PFSK-1 (cell line): ENCODE measurements around the gene FMN1.

Experiments used
- FOXP2 ChIP-seq: optimal IDR thresholded peaks from 2 replicates; pipeline ENCODE3; 2011; ENCODE audit warnings: borderline replicate concordance, control low read depth, inconsistent platforms; ENCODE audit not compliant: insufficient read depth; ENCODE audit errors: extremely low read length, extremely low read depth
- POLR2AphosphoS5 ChIP-seq: IDR thresholded peaks from 2 replicates; pipeline ENCODE4 v1.6.1; 2012; ENCODE audit warnings: low read depth, mild to moderate bottlenecking, control low read depth, low read length, moderate library complexity
- REST ChIP-seq, 2 experiments: IDR thresholded peaks; 2 replicates each; pipeline versions ENCODE4 v1.6.1 to v1.8.0; 2011 to 2012; ENCODE audit warnings: low read depth in 2 of 2, low read length in 2 of 2, control low read depth in 1 of 2, inconsistent platforms in 1 of 2, mild to moderate bottlenecking in 1 of 2, moderate library complexity in 1 of 2; ENCODE audit not compliant: insufficient read depth in 1 of 2
- SIN3A ChIP-seq: IDR thresholded peaks from 2 replicates; pipeline ENCODE4 v1.6.1; 2012; ENCODE audit warnings: mild to moderate bottlenecking, low read length, moderate library complexity, borderline replicate concordance; ENCODE audit not compliant: insufficient read depth
- TAF1 ChIP-seq: IDR thresholded peaks from 2 replicates; pipeline ENCODE4 v1.6.1; 2012; ENCODE audit warnings: low read length, control low read depth, borderline replicate concordance; ENCODE audit not compliant: insufficient read depth

The FMN1 gene

GRCh38 chr15:32864051-32864450 is 330.5 kb downstream of the FMN1 start:
- TF ChIP-seq FOXP2 (no peak), REST (IDR thresholded peaks at IDR 0.05; ENCODE audit: insufficient read depth in 1 of 2, low read depth in 2 of 2, low read length in 2 of 2) (no peak), TAF1 (no peak), SIN3A (no peak), POLR2AphosphoS5 (no peak)

GRCh38 chr15:32861761-32862160 is 332.8 kb downstream of the FMN1 start:
- TF ChIP-seq POLR2AphosphoS5 (no peak), REST (IDR thresholded peaks at IDR 0.05; ENCODE audit: insufficient read depth in 1 of 2, low read depth in 2 of 2, low read length in 2 of 2) (no peak), SIN3A (no peak), TAF1 (no peak), FOXP2 (no peak)

- TF ChIP-seq TAF1 (no peak), REST (IDR thresholded peaks at IDR 0.05; ENCODE audit: insufficient read depth in 1 of 2, low read depth in 2 of 2, low read length in 2 of 2) (no peak), SIN3A (no peak), POLR2AphosphoS5 (no peak), FOXP2 (no peak)
Measured at GRCh38 chr15:32861174-32861573, 333.3 kb downstream of the FMN1 start.

GRCh38 chr15:32859996-32860395 is 334.5 kb downstream of the FMN1 start:
- no peak for TF ChIP-seq POLR2AphosphoS5
- no peak for TF ChIP-seq TAF1
- no peak for TF ChIP-seq FOXP2
- TF ChIP-seq SIN3A, result no peak
- no peak for TF ChIP-seq REST (IDR thresholded peaks at IDR 0.05; ENCODE audit: insufficient read depth in 1 of 2, low read depth in 2 of 2, low read length in 2 of 2)

- no peak for TF ChIP-seq TAF1
- no peak for TF ChIP-seq REST (IDR thresholded peaks at IDR 0.05; ENCODE audit: insufficient read depth in 1 of 2, low read depth in 2 of 2, low read length in 2 of 2)
- no peak for TF ChIP-seq SIN3A
- TF ChIP-seq FOXP2, result no peak
- no peak for TF ChIP-seq POLR2AphosphoS5
Measured at GRCh38 chr15:32859251-32859650, 335.3 kb downstream of the FMN1 start.
